ENCODE measurements around the gene URI1.
"Not testable (repeated sequence)": the region's sequence is repeated elsewhere in the genome, so short reads cannot be mapped to it uniquely, and the experiment has no call there.

Gene URI1

GRCh38 chr19:30036154-30037129 lies 94.4 kb downstream of the URI1 start:
- no peak overlapping the region for H3K4me3 ChIP-seq (ENCODE audit: low read depth, low read length)
- ChIA-PET POLR2A (interaction anchor here (1.0 kb wide), 1 partner anchor 19 kb away, joined by 3 read pairs; no protein-coding TSS in a partner anchor), CTCF (interaction anchor here (0.7 to 1.8 kb wide), 2 partner anchors 9 to 11 kb away, joined by 3 to 5 read pairs; no protein-coding TSS in a partner anchor)
- no peak for TF ChIP-seq CTCF (IDR thresholded peaks at IDR 0.05; ENCODE audit: insufficient read depth, low read length, missing control alignments)
- DNase-seq (ENCODE audit: low read depth, low spot score), result no peak

- no peak for DNase-seq (ENCODE audit: low read depth, low spot score)
- no peak for TF ChIP-seq CTCF (IDR thresholded peaks at IDR 0.05; ENCODE audit: insufficient read depth, low read length, missing control alignments)
- ChIA-PET POLR2A (no interaction called here), CTCF (no interaction called here)
- no peak overlapping the region for H3K4me3 ChIP-seq (ENCODE audit: low read depth, low read length)
These were observed 95.8 kb downstream of the URI1 start for GRCh38 chr19:30037835-30038234.

- CTCF ChIA-PET; H3K4me3 ChIP-seq (ENCODE audit: low read depth, low read length); DNase-seq (ENCODE audit: low read depth, low spot score); POLR2A ChIA-PET: not testable (repeated sequence)
These were observed 99.9 kb downstream of the URI1 start for GRCh38 chr19:30041931-30042330.

GRCh38 chr19:30043008-30043407 lies 101.0 kb downstream of the URI1 start:
- CTCF ChIA-PET; DNase-seq (ENCODE audit: low read depth, low spot score); H3K4me3 ChIP-seq (ENCODE audit: low read depth, low read length); POLR2A ChIA-PET: not testable (repeated sequence)

GRCh38 chr19:30044273-30045248 lies 102.5 kb downstream of the URI1 start:
- no peak overlapping the region for H3K4me3 ChIP-seq (ENCODE audit: low read depth, low read length)
- no peak for DNase-seq (ENCODE audit: low read depth, low spot score)
- CTCF ChIA-PET, result interaction anchor here (1.9 kb wide), 1 partner anchor 8 kb away, joined by 5 read pairs; no protein-coding TSS in a partner anchor
- TF ChIP-seq CTCF (IDR thresholded peaks at IDR 0.05; ENCODE audit: insufficient read depth, low read length, missing control alignments), result no peak
- POLR2A ChIA-PET, result interaction anchor here (0.6 kb wide), 1 partner anchor 8 kb away, joined by 4 read pairs; no protein-coding TSS in a partner anchor

- no peak overlapping the region for H3K4me3 ChIP-seq (ENCODE audit: low read depth, low read length)
- no peak for DNase-seq (ENCODE audit: low read depth, low spot score)
These were observed 104.5 kb downstream of the URI1 start for GRCh38 chr19:30046522-30046921.

More at GRCh38 chr19:30046522-30046921, 104.5 kb downstream of the URI1 start:
- POLR2A ChIA-PET, result no interaction called here
- TF ChIP-seq CTCF (IDR thresholded peaks at IDR 0.05; ENCODE audit: insufficient read depth, low read length, missing control alignments), result peak; percentile 41
- CTCF ChIA-PET, result interaction anchor here (1.9 kb wide), 1 partner anchor 10 kb away, joined by 5 read pairs; no protein-coding TSS in a partner anchor

Data from AG04449 (cell line).